Stimulated activated memory B cell treated with anti-CD40 and anti-IgM and Interleukin-4, amounts not matched to agents 10 μg/mL and 1 μg/mL and 100 μg/mL, for 72 hours (primary cell): ENCODE data around the gene ISYNA1.

Experiments used
- ATAC-seq: fragments of 150-1000 bp; cut with Tn5 transposase; 2 replicates; pipeline ENCODE4 v1.10.0; 2021
- H3K27ac Mint-ChIP-seq: one replicate; pipeline ENCODE4 v1.8.0; 2022; ENCODE audit warnings: mild to moderate bottlenecking, mixed read lengths
- H3K27me3 Mint-ChIP-seq: one replicate; pipeline ENCODE4 v1.8.0; 2022; ENCODE audit warnings: mixed read lengths
- H3K36me3 Mint-ChIP-seq: one replicate; pipeline ENCODE4 v1.8.0; 2022; ENCODE audit warnings: mixed read lengths
- H3K4me1 Mint-ChIP-seq: one replicate; pipeline ENCODE4 v1.8.0; 2022; ENCODE audit warnings: mixed read lengths
- H3K4me3 Mint-ChIP-seq: one replicate; pipeline ENCODE4 v1.8.0; 2022; ENCODE audit warnings: mild to moderate bottlenecking, moderate library complexity, mixed read lengths
- H3K9me3 Mint-ChIP-seq: one replicate; pipeline ENCODE4 v1.8.0; 2022; ENCODE audit warnings: mixed read lengths

Gene ISYNA1

GRCh38 chr19:18437491-18438330 lies at the start of gene ISYNA1:
Gene ISYNA1 (minus strand): TSS chr19:18438133. CDS start chr19:18437979, 154 bp downstream.
- peaks cover 6% of the 10 kb centered on the region for H3K9me3 Mint-ChIP-seq
- peaks cover 7% of the 10 kb centered on the region for H3K36me3 Mint-ChIP-seq
- H3K4me3 Mint-ChIP-seq: peak within 1 kb of the TSS; percentile 78
- peak within 1 kb of the TSS; percentile 40 for H3K27ac Mint-ChIP-seq
- no peaks in the 10 kb centered on the region for H3K27me3 Mint-ChIP-seq
- peak; percentile 40 for ATAC-seq
- H3K4me1 Mint-ChIP-seq: peaks cover 61% of the 10 kb centered on the region

GRCh38 chr19:18486746-18487145 lies 48.8 kb upstream of the ISYNA1 start:
- no peak for ATAC-seq
- Mint-ChIP-seq H3K4me1 (peaks cover 81% of the 10 kb centered on the region), H3K36me3 (peaks cover 8% of the 10 kb centered on the region), H3K4me3 (no peak overlapping the region), H3K9me3 (no peaks in the 10 kb centered on the region), H3K27ac (no peak overlapping the region), H3K27me3 (no peaks in the 10 kb centered on the region)

DNA sequence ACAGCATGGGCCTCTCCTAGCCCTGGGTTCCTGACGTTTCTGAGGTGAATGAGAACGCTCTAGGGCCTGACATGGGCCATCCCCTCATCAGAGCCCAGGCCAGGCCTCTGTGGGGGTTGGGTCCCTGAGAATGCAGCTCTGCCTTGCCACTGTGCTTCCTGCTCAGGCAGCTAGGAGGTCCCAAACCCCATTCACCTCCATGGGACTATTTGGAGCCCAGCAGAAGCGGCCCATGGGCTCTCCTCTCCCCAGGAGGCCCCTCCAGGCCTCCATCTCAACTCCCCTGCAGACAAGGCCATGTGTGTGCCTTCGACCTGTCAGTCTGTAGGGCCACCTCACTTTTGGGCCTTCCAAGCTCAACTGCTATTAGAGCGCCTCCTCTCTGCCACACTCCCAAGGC lies 47.1 kb upstream of the ISYNA1 start:
- Mint-ChIP-seq H3K4me3 (no peak overlapping the region), H3K4me1 (peaks cover 89% of the 10 kb centered on the region), H3K27me3 (no peaks in the 10 kb centered on the region), H3K27ac (peak overlapping the region; percentile 40), H3K9me3 (no peaks in the 10 kb centered on the region), H3K36me3 (peaks cover 12% of the 10 kb centered on the region)
- ATAC-seq: no peak

- no peak overlapping the region for H3K4me3 Mint-ChIP-seq
- H3K36me3 Mint-ChIP-seq: peaks cover 12% of the 10 kb centered on the region
- ATAC-seq: no peak
- peaks cover 89% of the 10 kb centered on the region for H3K4me1 Mint-ChIP-seq
- H3K27me3 Mint-ChIP-seq: no peaks in the 10 kb centered on the region
- H3K9me3 Mint-ChIP-seq: no peaks in the 10 kb centered on the region
- H3K27ac Mint-ChIP-seq: peak overlapping the region; percentile 62
Observed at GRCh38 chr19:18483119-18483890, 45.4 kb upstream of the ISYNA1 start.

DNA sequence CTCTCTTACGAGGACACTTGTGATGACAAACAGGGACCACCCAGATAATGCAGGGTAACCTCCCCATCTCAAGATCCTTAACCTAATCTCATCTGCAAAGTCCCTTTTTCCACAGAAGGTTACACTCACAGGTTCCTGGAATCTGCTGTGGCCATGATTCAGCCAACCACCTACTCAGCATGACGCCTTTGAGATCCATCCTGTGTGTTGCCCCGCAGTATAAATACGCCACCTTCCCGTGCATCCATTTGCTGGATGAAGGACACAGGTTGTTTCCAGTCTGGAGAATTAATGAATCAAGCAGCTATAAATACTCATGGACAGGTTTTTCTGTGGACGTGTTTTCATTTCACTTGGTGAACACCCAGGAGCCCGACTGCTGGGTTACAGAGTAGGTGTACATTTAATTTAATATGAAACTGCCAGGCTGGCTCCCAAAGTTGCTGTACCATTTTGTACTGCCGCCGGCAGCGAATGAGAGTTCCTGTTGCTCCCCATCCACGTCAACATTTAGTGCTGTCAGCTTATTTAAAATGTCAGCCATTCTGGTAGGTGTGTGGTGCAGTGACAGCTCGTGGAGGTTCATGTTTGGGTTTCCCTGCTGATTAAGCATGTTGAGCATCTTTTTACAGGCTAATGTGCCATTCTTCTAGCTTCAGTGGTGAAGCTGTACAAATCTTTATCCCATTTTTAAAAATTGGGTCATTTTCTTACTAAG lies 43.7 kb upstream of the ISYNA1 start:
- ATAC-seq: no peak
- no peak overlapping the region for H3K27ac Mint-ChIP-seq
- no peaks in the 10 kb centered on the region for H3K27me3 Mint-ChIP-seq
- H3K4me1 Mint-ChIP-seq: peaks cover 91% of the 10 kb centered on the region
- H3K36me3 Mint-ChIP-seq: peaks cover 17% of the 10 kb centered on the region
- no peaks in the 10 kb centered on the region for H3K9me3 Mint-ChIP-seq
- no peak overlapping the region for H3K4me3 Mint-ChIP-seq

- Mint-ChIP-seq H3K4me3 (no peak overlapping the region), H3K27me3 (no peaks in the 10 kb centered on the region), H3K4me1 (peaks cover 88% of the 10 kb centered on the region), H3K36me3 (peaks cover 25% of the 10 kb centered on the region), H3K27ac (peak overlapping the region; percentile 83), H3K9me3 (no peaks in the 10 kb centered on the region)
- ATAC-seq: no peak
Observed at GRCh38 chr19:18480006-18480691, 42.2 kb upstream of the ISYNA1 start.

- H3K27ac Mint-ChIP-seq: peak overlapping the region; percentile 83
- peak overlapping the region; percentile 58 for H3K4me3 Mint-ChIP-seq
- H3K36me3 Mint-ChIP-seq: peaks cover 25% of the 10 kb centered on the region
Observed at GRCh38 chr19:18478545-18479311, 40.8 kb upstream of the ISYNA1 start.

DNA sequence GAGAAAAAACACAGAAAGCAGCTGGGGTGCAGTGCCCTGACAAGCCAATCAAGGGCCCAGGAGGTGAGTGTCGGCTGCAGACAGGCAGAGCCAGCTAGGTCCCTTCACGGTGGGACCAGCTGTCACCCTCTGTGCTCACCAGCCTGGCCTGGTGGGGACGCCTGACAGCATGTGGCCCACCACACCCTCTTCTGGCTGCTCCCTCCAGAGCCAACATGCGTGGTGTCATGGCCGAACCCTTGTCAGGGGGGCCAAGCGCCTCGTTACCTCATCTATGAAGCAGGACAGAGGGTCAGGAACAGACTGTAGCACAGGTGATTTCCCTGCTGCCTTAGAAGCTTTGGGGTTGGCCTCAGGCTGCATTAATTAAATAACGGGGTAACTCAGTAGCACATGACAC lies 40.0 kb upstream of the ISYNA1 start:
- Mint-ChIP-seq H3K36me3 (peaks cover 22% of the 10 kb centered on the region), H3K4me3 (no peak overlapping the region)

More at GRCh38 chr19:18478545-18479311, 40.8 kb upstream of the ISYNA1 start:
- no peaks in the 10 kb centered on the region for H3K27me3 Mint-ChIP-seq
- peaks cover 84% of the 10 kb centered on the region for H3K4me1 Mint-ChIP-seq
- H3K9me3 Mint-ChIP-seq: no peaks in the 10 kb centered on the region
- ATAC-seq: peak; percentile 93

GRCh38 chr19:18477042-18477779 lies 39.3 kb upstream of the ISYNA1 start:
- H3K36me3 Mint-ChIP-seq: peaks cover 19% of the 10 kb centered on the region
- no peaks in the 10 kb centered on the region for H3K27me3 Mint-ChIP-seq
- ATAC-seq: no peak
- H3K27ac Mint-ChIP-seq: peak overlapping the region; percentile 83
- no peaks in the 10 kb centered on the region for H3K9me3 Mint-ChIP-seq
- no peak overlapping the region for H3K4me3 Mint-ChIP-seq
- H3K4me1 Mint-ChIP-seq: peaks cover 71% of the 10 kb centered on the region

More for the DNA sequence above, 40.0 kb upstream of the ISYNA1 start:
- H3K4me1 Mint-ChIP-seq: peaks cover 79% of the 10 kb centered on the region
- peak; percentile 51 for ATAC-seq
- H3K27me3 Mint-ChIP-seq: no peaks in the 10 kb centered on the region
- no peaks in the 10 kb centered on the region for H3K9me3 Mint-ChIP-seq
- peak overlapping the region; percentile 83 for H3K27ac Mint-ChIP-seq

GRCh38 chr19:18476507-18477041 lies 38.6 kb upstream of the ISYNA1 start:
- Mint-ChIP-seq H3K4me1 (peaks cover 69% of the 10 kb centered on the region), H3K27ac (peak overlapping the region; percentile 83), H3K9me3 (no peaks in the 10 kb centered on the region), H3K27me3 (no peaks in the 10 kb centered on the region), H3K36me3 (peaks cover 18% of the 10 kb centered on the region), H3K4me3 (no peak overlapping the region)
- no peak for ATAC-seq

GRCh38 chr19:18475762-18476331 lies 37.9 kb upstream of the ISYNA1 start:
- H3K36me3 Mint-ChIP-seq: peaks cover 13% of the 10 kb centered on the region
- peaks cover 62% of the 10 kb centered on the region for H3K4me1 Mint-ChIP-seq
- ATAC-seq: no peak
- no peaks in the 10 kb centered on the region for H3K9me3 Mint-ChIP-seq
- no peak overlapping the region for H3K27ac Mint-ChIP-seq
- H3K27me3 Mint-ChIP-seq: no peaks in the 10 kb centered on the region
- no peak overlapping the region for H3K4me3 Mint-ChIP-seq

- Mint-ChIP-seq H3K27me3 (no peaks in the 10 kb centered on the region), H3K27ac (no peak overlapping the region), H3K36me3 (peaks cover 13% of the 10 kb centered on the region), H3K4me3 (no peak overlapping the region), H3K4me1 (peaks cover 60% of the 10 kb centered on the region), H3K9me3 (no peaks in the 10 kb centered on the region)
- ATAC-seq: no peak
Observed at GRCh38 chr19:18475004-18475453, 37.1 kb upstream of the ISYNA1 start.

DNA sequence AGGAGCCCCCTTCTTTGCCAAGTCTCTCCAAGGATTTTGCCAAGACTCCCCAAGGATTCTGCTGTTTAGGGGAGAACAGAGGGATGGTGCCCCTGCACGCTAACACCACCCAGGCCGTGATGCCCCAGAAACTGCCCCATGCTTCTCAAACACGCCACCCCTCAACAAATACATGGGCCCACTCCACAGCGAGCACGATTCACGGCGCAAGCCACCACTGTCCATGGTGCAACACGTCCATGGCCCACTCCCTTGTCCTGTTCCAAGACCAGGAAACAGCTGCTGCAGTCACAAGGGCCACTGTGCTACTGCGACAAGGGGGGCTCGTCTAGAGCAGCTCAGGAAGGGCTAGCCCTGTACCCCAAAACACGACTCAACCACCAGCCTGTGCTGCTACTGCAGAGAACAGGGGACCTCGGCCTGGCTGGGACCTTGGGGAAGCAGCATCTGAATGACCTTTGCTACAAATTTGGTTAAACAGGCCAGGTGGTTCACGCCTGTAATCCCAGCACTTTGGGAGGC lies 36.5 kb upstream of the ISYNA1 start:
- Mint-ChIP-seq H3K4me3 (no peak overlapping the region), H3K27ac (no peak overlapping the region), H3K36me3 (peaks cover 13% of the 10 kb centered on the region), H3K27me3 (no peaks in the 10 kb centered on the region), H3K4me1 (peaks cover 58% of the 10 kb centered on the region), H3K9me3 (no peaks in the 10 kb centered on the region)
- no peak for ATAC-seq
